Activated CD8-positive, alpha-beta memory T cell treated with anti-CD3 and anti-CD28 coated beads, Interleukin-2, amount 50 U/mL, for 1 hour (primary cell): ENCODE measurements around the gene BRCC3.

Experiments used
- DNase-seq: peaks from one replicate; pipeline ENCODE4 v3.0.0-alpha.2; 2020; ENCODE audit errors: extremely low read depth

Gene BRCC3

DNA sequence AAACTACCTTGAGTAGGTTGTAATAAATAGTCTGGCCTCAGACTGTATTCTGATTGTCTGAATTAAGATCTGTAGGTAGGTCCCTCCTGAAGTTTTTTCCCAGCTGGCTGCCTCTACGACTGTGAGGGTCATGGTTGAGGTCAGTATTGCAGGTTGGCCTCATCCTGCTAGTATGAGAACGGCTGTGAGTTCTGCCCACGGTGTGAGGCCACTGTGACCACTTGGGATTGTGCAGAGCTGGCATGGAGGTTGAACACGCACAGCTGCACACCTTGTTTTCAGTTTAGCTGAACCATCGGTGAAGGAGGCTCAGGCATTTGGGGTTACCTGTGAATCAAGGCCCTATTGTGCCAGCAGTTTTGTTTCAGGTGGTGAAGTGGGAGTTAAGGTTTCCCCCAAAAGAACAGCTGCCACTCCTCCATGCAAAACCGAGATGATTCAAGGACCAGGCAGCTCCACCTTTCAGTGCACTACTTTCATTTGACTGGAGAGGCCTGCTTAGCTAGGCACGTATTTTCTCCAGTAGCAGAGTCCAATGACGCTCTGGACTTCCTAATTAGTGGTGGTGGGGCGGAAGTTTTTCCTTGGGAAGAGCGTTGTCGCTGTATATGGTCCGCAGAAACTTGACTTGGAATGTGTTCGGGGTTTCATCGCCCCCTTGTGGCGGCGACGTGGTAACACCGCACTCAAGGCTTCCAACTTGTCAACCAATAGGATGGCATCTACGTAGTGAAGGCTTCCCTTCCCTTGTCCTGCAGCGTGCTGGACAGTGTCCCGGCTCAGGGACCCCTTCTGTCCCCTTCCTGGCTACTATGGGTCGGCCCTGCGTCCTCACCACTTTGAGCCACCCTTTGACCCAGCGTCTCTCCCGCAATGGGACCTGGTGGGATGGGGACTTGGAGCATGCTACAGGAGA, 14.2 kb upstream of the BRCC3 start:
- DNase-seq: no peak

DNA sequence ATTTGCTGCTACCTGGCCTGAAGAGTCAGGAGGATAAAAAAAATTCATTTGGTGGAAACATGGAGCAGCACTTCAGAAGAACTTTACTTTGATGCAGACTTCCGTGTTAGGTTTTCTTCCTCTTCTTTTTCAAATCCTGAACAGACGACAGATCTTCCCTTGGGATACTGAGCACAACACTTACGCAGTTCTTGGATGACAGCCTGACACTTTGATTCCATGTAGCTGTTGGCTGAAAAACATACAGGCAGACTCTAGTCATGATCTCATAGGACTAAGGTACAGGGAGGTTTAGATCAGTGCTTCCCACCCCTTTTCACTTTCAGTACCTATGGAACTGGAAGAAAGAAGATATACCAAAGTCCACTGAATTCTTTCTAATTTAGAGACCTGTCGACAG, 9.5 kb upstream of the BRCC3 start:
- no peak for DNase-seq

DNA sequence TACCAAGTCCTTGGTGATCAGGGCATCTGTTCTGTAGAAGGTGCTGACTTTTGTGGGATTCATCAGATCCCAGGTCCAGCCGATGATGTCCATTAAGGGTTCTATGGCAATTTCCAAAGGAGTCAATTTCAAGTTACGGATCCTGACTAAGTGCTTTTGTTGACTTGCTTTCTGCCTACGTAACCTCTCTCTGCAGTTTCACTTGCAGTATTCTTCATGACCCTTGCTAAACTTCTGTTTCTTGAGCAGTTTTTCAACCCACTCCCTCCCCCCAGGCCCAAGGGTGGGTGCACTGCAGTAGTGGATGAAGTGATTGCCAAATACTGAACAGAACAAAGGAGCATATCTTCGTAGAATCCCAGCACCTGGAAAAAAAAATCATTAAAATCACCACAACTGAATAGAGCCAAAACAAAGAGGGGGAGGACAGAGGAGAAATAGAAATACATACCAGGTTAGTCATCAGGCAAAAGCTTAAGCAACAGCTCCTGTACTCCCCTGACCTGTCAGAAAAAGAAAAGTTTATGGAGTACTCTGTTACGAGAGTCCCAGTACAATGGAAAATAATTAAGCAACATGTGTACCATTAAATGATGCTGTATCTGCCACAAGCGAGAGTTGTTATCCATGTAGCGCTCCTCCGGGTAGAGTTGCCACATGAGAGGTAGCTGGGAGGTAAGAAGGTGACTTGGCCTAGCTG, 6.1 kb upstream of the BRCC3 start:
- DNase-seq: no peak

DNA sequence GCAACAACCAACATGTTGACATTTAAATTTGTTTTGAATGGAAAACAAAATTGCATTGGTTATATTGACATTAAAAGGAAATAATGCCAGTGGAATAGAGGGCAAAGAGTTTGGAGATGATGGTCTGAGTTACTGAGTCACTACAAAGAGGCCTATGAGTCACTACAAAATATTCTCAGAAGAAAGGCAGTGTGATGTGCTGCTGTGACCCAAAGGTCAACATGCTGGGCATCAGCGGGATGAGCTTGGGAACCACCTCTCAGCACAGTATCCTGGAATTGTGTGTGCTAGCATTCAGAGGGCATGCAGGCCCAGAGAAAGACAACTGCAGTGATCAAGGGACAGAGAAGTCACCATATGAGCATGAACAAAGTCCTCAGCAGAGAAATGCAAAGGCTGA, 3.1 kb upstream of the BRCC3 start:
- DNase-seq: no peak

DNA sequence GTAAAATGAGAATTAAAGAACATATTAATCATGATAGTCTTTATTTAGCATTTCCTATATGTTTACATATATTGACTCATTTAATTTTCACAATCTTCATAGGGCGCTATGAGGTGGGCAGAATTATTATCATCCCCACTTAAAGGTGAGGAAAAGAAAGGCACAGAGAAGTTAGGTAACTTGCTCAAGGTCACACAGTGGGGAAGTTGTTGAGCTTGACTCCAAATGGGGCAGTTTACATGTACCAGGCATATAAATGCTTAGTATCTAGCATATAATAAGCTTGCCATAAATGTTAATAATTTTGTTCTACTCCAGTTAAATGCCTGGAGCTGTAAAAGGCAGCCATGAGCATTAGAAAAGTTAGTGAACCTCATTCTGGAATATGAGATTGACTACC, 1.9 kb upstream of the BRCC3 start:
- DNase-seq: no peak

DNA sequence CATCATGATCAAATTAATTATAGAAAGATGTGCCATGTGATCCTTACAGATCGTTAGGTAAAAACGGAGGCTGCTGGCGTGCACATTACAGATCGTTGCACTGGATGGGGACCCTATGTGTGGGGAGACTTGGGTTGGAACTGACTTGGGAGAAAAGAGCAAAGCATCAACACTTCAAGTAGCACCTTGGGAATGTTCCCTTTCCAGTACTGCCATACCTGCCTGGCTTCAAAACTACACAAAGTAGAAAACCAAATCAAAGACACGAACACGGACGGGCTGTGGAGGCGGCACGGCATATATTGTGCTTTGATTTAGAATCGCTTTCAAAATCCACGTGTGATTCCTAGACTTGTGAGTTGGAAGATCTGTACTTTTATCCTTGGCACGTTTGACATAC, 1.3 kb upstream of the BRCC3 start:
- DNase-seq: no peak

DNA sequence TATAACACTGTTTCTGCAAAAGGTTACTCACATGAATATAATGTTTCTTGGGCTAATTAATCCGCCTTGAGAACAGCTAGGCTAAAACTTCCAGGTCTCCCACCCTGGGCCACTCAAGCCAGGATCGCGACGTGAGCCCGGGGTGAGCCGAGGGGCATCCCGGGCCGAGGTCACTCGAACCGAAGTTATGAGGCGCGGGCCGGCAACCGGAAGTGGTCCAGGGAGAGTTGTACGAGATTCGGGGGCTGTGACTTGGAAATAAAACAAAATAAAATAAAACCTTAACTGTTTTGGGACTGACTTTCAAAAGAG, 689 bp upstream of the BRCC3 start:
- DNase-seq: no peak

DNA sequence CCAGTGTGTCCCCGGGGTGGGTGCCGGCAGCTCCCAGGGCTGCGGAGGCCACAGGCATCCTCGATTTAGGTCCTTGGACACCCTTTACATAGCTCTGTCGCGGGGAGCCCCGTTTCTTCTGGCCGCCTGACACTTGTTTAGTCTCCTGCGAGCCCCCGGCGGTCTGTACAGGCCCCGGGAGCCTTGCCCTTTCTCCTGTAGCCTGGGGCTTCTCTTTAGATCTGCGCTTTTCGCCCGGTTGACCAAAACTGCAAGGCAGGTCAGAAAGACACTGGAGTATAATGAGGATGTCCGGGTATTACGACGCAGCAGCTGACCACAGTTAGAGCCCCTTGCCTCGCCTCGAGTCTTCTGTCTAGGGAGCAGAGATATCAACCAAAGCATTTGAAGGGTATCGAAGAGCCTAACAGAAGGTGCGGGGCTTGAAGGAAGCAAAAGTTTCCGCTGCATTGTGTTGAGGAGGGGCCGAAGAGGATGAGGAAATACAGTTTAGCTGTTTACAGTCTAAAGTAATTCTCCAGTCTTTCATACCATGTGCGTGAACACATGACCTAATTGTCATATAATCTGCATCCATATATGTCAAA, 479 bp downstream of the BRCC3 start:
- DNase-seq: no peak

DNA sequence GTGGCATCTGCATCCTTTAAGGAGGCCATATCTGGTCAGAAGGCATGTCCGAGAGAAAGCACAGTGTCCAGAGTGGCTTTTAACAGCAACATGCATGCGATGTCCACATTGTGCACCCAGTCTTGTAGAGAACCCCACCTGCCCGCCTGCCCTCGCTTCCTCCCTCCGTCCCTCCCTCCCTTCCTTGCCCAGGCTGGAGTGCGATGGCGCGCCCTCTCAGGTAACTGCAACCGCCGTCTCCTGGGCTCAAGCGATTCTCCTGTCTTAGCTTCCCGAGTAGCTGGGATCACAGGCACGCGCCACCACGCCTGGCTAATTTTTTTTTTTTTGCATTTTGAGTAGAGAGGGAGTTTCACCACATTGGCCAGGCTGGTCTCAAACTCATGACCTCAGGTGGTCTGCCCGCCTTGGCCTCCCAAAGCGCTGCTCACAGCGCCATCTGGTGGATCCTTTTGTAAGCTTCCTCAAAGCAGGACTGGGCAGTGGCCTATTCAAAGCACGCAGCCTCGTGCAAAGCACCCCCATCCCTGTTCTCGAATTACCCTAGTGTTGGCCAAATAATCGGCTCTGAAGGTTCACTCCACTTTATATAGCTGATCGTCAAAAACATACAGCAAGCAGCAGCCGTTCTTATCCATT, 15.0 kb downstream of the BRCC3 start:
- no peak for DNase-seq

DNA sequence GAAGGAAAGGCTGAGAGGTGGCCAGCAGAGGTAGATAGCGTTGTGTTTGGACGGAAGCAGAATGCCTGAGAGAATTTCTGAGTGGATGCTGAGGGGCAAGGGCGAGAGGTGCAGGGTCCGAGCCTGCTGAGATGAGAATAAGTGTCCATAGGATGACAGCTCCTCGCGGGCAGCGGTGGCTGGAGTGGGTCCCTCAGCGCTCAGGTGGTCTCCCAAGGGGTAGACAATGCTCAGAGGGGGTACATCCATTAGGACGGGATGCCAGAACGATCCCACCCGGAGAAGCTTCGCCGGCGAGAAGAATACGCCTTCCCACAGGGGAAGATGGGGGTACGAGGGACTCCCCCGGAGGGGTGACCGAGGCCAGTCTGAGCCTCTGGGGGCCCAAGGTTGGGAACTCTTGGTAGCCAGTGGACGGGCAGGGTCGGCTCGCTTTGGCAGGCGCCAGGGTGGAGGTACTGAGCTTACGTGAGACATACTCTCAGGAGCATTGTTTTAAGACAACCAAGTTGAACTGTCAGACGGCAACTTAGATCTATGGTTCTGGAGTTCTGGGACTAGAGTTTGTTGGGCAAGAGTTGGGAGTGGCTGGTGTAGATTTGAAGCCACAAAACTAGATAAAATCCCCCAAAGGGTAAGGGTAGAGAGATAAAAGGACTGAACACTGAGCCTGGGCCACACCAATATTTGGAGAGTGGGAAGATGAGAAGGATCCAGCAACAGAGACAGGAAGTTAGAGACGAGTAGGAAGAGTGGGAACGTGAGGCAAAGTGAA, 15.8 kb downstream of the BRCC3 start:
- no peak for DNase-seq

DNA sequence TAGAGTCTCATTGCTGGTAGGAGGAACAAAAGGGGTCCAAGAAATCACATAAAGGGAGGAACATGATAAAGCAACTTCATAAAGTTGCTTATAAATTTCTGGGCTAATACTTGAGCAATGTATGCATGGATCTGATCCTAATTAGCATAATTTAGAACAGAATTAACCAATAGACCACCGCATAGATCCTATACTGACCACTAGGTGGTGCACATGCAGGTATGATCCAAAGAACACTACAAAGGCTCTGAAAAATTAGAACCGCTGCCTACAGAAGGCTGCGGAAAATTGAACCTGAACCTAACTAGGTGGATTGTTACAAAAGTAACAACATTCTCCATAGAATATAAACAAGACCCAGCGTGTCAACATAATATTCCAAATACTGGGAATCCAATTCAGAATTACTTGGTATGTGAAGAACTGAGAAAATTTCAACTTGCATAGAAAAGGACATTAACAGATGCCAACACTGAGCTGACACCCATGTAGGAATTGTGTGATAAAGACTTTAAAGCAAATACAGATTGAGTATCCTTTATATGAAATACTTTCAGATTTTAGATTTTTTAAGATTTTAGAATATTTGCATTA, 23.3 kb downstream of the BRCC3 start:
- DNase-seq: no peak

DNA sequence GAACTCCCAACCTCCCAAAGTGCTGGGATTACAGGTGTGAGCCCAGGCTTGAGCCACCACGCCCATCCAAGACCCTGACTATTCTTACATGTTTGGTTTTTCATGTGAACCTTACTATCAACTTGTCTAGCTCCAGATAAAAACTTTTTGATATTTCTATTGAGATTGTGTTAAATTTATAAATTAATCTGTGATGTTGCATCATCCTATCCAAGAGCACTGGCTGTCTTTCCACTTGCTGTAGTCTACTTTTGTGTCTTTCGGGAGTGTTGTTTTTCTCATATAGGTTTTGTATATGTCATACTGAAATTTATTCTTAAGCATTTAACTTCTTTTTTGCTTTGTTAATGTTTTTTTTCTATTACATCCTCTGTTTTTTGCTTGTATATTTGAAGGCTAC, 34.6 kb downstream of the BRCC3 start:
- no peak for DNase-seq

DNA sequence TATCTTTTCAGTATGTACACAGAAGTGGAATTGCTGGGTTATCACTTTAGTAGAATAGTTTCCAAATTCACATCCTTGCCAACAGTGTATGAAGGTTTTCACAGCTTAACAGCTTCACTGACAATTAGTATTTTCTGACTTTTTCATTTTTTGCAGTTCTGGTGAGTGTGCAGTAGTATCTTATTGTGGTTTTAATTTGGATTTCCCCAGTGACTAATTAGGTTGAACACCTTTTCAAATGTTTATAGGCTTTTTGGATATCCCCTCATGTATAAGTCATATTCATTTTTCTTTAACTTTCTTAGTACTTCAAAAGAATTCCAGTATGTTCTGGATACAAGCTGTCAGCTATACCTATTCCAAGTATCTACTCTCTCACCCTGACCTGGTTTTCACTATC, 37.1 kb downstream of the BRCC3 start:
- DNase-seq: no peak

DNA sequence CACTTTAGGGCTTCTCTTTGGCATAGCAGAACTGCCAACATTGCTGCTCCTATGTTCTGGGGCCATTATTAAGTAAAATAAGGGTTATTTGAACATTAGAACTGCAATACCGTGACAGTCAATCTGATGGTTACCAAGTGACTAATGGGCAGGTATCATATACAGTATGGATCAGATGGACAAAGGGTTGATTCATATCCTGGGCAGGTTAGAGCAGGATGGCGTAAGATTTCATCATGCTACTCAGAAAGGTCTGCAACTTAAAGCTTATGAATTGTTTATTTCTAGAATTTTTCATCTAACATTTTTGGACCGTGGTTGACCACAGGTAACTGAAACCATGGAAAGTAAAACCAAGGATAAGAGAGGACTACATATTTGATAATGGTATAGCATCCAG, 40.9 kb downstream of the BRCC3 start:
- DNase-seq: no peak

DNA sequence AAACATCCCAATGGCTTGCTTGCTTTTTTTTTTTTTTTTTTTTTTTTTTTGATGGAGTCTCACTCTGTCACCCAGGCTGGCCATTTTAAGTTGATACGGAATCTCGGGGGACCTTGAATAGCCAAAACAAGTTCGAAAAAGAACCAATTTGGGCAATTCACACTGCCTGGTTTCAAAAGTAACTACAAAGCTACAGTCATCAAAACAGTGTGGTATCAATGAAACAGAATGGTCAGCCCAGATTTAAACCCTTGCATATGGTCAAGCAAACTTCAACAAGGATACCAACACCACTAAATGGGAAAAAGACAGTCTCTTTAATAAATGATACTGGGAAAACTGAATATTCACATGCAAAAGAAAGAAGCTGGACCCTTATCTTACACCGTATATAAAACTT, 41.8 kb downstream of the BRCC3 start:
- no peak for DNase-seq

DNA sequence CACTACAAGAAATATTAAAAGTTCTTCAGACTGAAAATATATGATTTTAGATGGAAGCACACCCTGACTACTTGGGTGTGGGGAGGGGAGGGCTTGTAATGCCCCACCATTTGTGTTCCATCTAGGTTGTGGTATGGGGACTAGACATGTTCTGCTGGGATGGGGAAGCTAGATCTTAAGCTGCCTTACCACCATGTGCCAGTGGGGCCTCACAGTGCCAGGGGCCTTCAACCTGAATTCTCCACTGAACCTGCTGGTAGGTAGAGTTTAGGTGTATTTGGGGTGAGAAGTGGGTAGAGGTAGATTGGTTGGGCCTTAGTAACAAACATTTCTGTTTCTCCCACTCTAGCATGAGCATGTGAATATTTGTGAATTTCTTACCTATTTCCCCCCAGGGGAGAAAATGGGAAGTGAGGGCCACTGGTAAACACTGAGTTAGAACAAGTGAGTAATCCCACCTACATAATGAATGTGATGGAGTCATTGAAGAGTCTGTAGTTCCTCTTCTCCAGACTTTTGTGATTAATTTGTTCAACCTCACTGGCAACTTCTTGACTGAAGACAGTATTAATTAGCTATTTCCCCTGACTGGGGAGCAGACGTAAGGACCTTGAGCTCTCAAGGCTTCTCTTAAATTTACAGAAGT, 44.0 kb downstream of the BRCC3 start:
- DNase-seq: no peak

DNA sequence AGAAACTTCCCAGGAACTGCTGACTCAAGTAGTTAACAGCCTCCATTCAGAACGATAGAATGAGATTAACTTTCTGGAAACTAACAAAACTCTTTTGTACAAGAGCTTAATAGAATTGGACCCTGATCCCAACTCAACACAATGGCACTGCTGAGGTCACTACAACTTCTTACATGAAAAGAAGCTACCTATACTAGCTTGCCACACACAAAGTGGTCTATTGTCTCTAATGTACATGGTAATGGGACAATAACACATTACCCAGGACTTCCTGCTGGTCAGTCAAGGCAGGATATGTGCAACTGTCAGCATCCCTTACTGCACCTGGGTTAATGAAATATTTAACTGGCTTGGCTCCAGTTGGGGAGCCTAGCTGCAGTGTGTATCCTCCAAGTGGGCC, 56.2 kb downstream of the BRCC3 start:
- no peak for DNase-seq

DNA sequence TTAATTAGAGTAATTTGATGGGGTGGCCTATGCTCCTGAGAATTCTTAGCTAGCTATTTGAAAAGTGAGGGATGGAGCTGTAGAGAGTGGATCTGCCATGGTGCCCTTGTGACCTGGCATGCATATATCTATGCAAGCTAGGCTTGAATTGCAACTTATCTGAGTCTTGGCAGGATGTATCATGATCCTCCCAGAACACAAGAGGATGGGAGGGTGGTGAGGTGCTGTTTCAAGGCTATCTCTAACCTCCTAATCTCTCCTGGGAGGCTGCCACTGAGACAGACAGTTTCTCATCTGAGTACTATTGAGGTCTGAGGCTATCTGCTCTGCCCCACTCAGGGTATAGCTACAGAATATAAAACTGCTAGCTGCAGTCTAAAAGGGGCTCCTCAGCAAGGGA, 56.6 kb downstream of the BRCC3 start:
- no peak for DNase-seq

DNA sequence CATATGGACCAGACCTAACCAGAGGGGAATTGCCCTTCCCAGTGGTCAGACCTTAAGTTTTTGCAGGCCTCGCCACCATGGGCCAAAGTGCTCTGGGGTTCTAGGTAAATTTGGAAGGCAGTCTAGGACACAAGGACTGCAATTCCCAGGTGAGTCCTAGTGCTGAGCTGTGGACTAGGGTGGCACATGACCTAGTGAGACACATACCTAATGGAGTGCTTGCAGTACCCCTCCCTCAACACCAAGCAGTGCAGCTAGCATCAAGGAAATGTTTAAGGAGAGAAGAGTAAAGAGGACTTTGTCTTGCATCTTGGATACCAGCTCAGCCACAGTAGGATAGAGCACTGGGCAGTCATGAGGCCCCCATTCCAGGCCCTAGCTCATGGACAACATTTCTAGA, 60.8 kb downstream of the BRCC3 start:
- no peak for DNase-seq

DNA sequence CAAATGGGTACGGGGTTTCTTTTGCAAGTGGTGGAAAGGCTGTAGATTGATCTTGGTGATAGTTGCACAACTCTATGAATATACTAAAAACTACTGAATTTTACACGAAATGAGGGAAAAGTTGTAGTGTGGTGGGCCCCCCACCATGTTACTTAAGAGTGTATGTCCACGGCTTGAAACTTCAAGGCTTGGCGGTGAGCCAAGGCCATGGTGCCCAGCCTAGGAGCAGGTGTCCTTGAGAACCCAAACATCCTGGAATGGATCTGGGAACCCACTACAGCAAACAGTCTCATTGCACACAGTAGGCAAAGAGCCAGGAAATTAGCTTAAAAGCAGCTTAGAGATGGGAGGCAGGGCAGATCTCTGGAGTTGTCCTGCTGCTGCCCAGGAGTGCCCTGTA, 62.9 kb downstream of the BRCC3 start:
- no peak for DNase-seq

DNA sequence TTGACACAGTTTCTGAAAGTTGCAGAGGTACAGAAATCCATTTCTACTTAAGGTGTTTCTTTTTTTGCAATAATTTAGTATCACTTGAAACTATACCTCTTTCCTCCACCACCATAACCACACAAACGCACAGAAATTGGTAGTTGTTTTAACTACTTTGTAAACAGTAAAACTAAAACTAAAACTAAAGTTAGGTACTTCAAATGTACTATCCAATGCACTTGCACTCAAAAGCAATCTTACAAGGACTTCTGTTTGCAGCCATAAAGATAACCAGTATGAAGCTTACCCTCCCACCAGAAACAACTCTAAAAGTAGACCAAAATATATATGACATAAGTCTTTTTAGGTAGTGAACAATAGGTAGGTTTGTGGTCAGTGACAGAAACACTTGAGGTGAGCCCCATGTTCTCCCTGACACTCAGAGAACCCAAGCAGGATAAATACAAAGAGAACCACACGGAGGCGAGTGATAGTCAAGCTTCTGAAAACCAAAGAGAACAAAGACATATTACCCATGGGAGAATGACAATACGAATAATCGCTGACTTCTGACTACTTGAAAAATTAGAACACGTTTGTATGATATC, 72.7 kb downstream of the BRCC3 start:
- DNase-seq: no peak
